HG03521 (cell line): ENCODE data around the gene C4A.
"Not testable (repeated sequence)": the region's sequence is repeated elsewhere in the genome, so short reads cannot be mapped to it uniquely, and the experiment has no call there.

Experiments used
- ATAC-seq: cut with Tn5 transposase; IDR thresholded peaks from one replicate; pipeline ENCODE4 v1.9.1; 2021; ENCODE audit warnings: mild to moderate bottlenecking, moderate library complexity; ENCODE audit not compliant: unreplicated experiment

C4A gene

DNA sequence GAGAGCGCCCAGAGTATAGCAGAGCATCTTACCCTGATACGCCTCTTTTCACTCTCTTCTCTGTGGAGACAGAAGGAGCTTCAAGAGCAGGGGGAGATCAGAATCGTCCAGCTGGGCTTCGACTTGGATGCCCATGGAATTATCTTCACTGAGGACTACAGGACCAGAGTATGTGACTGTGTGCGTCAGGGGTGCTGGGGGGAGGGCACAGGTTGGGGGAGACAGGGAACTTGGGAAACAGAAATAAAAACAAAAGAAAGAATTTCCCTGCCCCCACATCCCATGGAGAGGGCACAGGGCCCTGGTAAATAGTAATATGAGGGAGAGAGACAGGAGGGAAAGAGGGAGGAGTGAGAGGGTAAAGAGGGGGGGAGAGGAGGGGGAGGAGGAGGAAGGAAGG, 3.0 kb upstream of the C4A start:
- ATAC-seq = no peak

DNA sequence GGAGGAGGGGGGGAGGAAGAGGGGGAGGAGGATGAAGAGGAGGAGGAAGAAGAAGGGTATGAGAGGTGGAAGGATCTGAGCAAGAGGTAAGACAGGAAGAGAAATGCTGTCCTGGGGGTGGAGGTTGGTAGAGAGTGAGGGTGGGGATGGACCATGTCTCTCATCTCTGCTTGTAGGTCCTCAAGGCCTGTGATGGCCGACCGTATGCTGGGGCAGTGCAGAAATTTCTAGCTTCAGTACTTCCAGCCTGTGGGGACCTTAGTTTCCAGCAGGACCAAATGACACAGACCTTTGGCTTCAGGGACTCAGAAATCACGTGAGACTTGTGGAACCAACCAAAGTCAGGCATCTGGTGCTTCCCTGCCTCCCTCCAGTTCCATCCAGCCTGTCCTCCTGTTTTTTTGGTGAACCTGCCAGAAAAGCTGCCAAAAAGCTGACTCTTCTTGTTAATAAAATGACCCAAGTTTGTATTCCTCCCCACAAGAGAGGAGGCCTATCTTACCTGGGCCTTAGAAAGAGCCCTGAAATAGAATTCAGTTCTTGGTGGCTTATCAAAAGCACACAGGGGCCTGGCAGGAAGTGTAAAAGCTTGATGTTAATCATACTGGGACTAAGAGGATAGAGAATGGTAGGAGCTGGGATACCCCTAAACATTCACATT, 2.5 kb upstream of the C4A start:
- no peak for ATAC-seq

DNA sequence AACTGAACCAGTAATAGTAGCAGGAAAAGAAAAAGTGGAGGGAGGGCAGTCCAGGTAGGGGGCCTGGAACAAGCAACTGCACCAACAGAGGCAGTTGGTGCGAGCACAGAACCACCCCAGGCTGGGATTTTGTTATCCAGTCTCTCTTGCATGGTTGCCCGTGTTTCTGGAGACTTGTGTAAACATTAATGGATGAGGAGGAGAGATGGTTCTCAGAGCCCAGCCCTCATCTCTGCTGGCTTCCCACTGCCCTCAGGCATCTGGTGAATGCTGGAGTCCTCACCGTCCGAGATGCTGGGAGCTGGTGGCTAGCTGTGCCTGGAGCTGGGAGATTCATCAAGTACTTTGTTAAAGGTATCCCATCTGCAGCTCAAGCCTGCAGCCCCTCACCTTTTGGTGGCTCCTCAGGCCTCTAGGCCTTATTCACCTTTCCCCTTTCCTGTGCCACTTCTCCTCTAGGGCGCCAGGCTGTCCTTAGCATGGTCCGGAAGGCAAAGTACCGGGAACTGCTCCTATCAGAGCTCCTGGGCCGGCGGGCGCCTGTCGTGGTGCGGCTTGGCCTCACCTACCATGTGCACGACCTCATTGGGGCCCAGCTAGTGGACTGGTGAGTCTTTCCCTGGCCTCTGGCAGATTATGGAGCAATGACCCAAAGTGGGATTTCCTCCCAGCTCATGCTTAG, 1.5 kb upstream of the C4A start:
- ATAC-seq = not testable (repeated sequence)

- ATAC-seq = not testable (repeated sequence)
Observed at GRCh38 chr6:31980998-31981397, 859 bp upstream of the C4A start.

GRCh38 chr6:31989363-31989762, 7.5 kb downstream of the C4A start:
- not testable (repeated sequence) for ATAC-seq

- ATAC-seq = not testable (repeated sequence)
Observed at GRCh38 chr6:31994421-31994820, 12.6 kb downstream of the C4A start.

DNA sequence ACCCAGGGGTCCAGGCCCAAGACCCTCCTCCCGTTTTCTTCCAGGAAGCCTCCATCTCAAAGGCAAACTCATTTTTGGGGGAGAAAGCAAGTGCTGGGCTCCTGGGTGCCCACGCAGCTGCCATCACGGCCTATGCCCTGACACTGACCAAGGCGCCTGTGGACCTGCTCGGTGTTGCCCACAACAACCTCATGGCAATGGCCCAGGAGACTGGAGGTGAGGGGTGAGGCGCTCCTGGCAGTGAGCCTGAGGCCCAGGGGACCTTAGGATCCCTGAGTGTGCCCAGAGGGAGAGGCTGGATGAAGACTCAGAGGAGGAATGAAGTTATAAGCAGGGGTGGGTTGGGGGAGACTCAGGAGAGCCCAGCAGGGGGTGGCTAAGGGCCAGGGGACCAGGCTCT, 14.5 kb downstream of the C4A start:
- ATAC-seq = not testable (repeated sequence)

DNA sequence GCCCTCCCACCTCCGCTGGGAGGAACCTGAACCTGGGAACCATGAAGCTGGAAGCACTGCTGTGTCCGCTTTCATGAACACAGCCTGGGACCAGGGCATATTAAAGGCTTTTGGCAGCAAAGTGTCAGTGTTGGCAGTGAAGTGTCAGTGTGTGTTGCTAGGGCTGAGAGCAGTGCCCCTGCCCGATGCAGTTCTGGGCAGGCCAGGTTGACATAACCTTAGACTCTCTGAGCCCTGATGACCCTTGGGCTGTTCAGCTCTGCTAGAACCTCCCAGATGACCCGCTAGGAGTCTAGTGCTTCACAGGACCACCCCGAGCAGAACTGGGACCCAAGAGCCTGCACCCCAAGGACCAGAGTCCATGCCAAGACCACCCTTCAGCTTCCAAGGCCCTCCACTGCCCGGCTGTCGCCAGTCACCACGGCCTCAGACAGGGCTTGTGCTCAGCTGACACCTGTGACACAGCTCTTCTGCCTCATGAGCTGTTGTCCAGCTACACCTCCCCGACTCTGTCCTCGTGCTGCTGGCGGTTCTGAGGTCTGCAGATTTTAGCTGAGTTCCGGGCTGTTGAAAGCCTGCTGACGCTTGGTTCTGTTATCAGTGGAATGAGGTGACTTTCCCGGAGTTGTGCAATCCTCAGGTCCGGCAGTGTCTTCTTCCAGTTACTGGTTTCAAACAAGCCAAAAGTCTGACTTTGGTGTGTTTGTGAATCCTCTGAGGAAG, 20.9 kb downstream of the C4A start:
- not testable (repeated sequence) for ATAC-seq

GRCh38 chr6:32003301-32003700, 21.4 kb downstream of the C4A start:
- ATAC-seq = not testable (repeated sequence)

DNA sequence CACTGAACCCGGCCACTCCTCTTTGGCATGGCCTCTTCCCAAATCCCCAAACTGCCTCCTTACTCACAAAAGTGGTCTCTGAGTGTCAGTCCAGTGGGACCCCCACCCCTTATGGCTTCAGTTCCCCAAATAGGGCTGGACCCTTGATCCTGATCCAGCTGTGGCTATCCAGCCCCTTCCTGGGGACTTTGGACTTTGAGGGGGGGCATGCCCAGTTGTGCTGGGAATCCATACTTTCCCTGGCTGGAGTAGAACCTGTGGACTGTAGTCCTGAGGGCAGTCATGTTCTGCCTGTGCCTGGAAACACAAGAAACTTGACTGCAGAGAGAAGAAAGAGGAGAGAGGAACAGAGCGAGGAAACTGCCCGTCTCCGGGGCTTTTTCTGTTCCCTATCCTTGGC, 22.5 kb downstream of the C4A start:
- ATAC-seq = not testable (repeated sequence)

- ATAC-seq = not testable (repeated sequence)
Observed at GRCh38 chr6:32004864-32005537, 23.1 kb downstream of the C4A start.

DNA sequence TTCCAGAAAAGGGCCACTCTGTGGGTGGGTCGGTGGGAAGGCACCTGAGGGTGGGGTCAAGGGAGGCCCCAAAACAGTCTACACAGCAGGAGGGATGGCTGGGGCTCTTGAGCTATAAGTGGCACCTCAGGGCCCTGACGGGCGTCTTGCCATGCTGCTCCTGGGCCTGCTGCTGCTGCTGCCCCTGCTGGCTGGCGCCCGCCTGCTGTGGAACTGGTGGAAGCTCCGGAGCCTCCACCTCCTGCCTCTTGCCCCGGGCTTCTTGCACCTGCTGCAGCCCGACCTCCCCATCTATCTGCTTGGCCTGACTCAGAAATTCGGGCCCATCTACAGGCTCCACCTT, 23.7 kb downstream of the C4A start:
- not testable (repeated sequence) for ATAC-seq

DNA sequence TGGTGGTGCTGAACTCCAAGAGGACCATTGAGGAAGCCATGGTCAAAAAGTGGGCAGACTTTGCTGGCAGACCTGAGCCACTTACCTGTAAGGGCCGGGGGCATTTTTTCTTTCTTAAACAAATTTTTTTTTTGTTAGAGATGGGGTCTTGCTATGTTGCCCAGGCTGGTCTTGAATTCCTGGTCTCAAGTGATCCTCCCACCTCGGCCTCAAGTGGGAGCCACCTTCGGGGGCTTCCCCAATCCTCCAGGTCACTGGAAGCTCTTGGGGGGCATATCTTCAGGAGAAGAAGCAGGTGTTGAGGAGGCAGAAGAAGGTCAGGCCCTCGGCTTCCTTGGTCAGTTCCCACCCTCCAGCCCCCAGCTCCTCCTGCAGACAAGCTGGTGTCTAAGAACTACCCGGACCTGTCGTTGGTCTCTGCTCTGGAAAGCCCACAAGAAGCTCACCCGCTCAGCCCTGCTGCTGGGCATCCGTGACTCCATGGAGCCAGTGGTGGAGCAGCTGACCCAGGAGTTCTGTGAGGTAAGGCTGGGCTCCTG, 24.2 kb downstream of the C4A start:
- not testable (repeated sequence) for ATAC-seq

DNA sequence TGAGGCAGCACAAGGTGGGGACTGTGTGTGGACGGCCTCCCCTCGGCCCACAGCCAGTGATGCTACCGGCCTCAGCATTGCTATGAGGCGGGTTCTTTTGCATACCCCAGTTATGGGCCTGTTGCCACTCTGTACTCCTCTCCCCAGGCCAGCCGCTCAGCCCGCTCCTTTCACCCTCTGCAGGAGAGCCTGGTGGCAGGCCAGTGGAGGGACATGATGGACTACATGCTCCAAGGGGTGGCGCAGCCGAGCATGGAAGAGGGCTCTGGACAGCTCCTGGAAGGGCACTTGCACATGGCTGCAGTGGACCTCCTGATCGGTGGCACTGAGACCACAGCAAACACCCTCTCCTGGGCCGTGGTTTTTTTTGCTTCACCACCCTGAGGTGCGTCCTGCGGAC, 25.2 kb downstream of the C4A start:
- not testable (repeated sequence) for ATAC-seq

- ATAC-seq = not testable (repeated sequence)
Observed at GRCh38 chr6:32008037-32008436, 26.2 kb downstream of the C4A start.

DNA sequence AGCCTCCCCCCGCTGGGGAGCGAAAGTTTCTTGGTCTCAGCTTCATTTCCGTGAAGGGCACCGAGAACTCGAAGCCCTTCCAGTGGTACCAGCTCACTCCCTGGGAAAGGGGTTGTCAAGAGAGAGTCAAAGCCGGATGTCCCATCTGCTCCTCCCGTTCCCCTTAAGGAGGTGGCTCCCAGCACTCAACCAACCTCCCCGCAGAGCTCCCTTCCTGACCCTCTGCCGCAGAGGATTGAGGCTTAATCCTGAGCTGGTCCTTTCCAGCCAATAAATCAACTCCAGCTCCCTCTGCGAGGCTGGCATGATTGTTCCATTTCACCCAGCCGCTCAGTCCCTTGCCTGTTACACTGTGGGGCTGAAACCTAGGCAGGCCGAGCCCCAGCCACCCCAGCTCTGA, 26.8 kb downstream of the C4A start:
- not testable (repeated sequence) for ATAC-seq

- ATAC-seq = not testable (repeated sequence)
Observed at GRCh38 chr6:32009537-32009936, 27.7 kb downstream of the C4A start.

DNA sequence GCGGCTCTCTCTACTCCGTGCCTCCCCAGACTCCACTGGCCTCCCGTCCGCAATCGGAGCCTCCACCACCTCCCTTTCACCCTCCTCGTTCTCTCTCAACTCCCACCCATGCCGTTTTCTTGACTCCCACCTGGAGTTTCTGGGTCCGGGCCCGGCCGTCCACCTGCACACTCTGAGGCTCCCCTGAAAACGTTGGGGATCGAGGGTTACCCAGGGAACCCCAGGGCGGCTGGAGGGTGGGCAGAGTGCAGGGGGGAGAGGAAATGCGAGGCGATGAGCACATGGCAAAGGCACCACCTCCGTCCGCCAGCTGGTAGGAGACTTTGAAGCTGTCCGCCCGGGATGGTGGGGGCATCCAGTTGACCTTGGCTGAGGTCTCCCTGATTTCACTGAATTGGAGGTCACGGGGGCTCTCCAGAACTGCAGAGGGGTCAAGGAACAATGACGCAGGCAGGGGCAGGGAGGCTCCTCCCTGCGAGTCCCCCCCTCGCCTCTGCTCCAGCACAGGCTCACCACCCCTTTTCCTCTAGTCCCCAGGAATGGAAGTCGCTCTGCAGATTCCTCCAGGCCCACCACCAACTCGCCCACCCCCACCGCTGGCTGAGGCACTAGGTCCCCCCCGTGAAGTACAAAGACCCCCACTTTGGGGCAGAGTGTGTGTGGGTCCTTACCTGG, 29.1 kb downstream of the C4A start:
- ATAC-seq = not testable (repeated sequence)

GRCh38 chr6:32012941-32013617, 31.2 kb downstream of the C4A start:
- not testable (repeated sequence) for ATAC-seq

GRCh38 chr6:32013738-32014137, 31.9 kb downstream of the C4A start:
- not testable (repeated sequence) for ATAC-seq
